NCI-H1930 (cell line): Measurements from ENCODE around the gene ARRB1.

Experiments used
- DNase-seq, 2 experiments: peaks; one replicate each; lab custom pipeline; 2025; lab: John Stamatoyannopoulos, UW

The ARRB1 gene

DNA sequence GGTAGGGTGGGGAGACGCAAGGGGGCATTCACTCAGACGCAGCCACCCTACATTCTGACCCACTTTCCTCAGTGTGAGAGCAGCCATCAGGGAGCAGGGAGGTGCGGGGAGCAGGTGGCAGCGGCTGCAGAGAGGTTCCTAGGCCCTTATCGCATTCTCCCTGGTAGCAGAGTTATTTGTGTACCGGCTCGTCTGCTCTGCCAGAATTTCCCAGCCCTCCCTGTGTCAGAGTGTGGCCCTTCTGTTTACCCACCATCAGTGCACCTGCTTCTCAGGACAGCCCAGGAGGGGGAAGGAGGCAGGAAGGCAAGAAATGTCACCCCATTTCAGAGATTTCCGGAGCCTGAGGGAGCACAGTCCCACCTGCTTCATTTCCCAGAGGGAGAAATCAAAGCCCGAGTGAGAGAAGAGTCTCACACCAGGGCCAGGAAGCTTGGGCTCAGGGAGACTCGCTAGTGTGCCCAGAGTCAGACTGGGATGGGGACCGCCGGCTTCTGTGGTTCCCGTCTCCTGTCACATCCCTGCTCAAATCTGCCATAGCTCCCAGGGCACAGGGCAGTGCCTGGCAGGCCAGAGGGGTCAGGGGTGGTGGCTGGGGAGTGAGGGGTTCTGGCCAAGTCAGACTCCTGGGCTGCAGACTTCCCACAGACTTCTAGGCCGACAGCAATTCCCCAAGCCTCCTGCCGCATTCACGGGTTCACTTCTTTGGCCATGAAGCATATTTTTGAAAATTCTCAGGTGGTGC, 49.7 kb downstream of the ARRB1 start:
- no peak for DNase-seq

DNA sequence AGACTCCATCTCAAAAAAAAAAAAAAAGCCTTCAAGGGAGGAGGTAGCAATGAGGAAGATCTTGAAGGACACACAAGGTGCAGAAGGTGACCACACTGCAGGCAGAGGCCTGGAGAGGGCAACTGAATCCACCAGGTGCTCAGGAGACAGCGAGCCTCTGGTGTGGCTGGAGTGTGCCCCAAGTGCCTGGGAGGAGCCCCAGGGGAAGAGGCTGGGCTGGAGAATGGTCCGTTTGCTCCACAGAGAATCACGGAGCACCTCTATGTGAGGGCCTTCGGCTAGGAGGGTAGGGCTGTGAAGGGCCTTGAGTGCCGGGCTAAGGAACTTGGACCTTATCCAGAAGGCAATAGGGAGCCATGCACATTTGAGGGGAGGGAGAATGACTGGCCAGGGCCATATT, 50.3 kb downstream of the ARRB1 start:
- no peak for DNase-seq

DNA sequence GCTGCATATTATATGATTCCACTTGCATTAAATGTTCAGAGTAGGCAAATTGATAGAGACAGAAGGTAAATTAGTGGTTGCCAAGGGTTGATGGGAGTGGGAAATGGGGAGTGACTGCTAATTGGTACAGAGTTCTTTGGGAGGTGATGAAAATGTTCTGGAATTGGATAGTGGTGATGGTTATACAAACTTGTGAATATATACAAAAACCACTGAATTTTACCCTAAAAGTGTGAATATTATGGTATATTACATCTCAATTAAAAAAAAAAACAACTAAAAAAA, 52.5 kb downstream of the ARRB1 start:
- no peak for DNase-seq

DNA sequence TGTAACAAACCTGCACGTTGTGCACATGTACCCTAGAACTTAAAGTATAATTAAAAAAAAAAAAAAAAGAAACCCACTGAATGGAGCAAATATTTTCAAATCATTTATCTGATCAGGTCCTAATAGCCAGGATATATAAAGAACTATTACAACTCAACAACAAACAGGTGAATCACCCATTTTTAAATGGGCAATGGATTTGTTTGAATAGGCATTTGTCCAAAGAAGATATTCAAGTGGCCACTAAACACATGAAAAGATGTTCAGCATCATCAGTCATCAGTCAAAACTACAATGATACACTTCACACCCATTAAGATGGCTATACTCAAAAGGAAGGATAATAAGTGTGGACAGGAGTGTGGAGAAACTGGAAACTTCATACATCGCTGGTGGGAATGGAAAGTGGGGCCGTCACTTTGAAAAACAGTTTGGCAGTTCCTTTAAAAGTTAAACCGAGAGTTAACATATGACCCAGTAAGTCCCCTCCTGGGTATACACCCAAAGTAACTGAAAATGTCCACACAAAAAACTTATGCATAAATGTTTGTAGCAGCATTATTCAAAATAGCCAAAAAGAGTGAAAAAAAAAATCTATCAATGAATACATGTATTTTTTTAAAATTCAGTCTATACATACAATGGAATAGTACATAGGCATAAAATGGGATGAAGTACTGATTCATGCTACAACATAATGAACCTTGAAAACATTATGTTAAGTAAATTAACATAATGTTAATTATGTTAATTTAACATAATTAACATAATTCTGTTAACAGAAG, 53.1 kb downstream of the ARRB1 start:
- no peak for DNase-seq

DNA sequence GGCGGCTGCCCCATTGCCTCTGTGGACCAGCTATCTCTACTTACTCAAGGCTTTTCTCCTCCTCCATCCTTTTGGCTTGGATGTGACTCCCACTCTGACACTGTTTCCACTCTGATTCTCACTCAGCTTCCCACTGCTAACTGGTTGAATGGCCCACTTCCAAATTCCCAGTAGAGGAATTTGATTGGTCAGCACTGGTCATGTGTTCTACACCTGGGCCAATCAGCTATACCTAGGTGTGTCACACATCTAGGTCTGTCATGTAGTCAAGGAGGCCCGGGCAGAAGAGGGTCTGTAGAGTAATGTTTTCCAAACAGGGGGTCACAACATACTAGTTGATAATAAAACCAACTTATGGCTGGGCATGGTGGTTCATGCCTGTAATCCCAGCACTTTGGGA, 57.6 kb downstream of the ARRB1 start:
- no peak for DNase-seq

DNA sequence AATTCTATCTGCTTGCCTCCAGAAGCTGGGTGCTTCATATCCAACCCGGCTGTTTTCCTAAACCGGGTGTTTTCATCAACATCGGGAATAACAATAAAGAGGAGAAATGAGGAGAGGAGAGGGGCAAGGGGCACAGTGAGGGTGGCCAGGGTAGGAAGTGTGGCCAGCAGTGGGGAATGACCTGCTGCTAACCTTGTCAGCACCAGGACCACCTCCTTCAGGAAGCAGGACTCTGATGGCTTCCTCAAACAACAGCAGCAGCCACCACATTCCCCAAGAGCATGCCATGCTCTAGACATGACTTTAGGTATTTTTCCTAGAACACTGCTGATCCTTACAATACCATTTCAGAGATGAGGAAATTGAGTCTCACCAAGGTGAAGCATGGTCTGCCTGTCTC, 58.5 kb downstream of the ARRB1 start:
- no peak for DNase-seq

DNA sequence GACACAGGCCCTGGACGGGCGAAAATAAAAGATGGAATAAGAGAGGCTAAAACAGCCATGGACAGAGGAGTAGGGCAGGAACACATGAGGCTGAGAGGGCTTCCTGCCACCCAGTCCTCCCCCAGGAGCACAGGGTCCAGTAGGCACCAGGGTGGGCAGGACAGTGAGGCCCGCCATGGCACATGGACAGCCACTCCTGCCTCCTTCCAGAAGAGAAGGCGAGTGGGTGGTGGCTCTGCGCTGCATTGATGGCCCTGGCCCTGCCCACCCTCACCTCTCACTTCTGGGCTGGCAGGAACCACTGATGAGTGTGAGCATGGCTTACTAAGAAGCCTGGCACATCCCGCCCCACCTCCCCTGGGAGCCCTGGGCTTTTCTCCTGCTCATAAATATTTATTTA, 59.7 kb downstream of the ARRB1 start:
- DNase-seq = no peak

DNA sequence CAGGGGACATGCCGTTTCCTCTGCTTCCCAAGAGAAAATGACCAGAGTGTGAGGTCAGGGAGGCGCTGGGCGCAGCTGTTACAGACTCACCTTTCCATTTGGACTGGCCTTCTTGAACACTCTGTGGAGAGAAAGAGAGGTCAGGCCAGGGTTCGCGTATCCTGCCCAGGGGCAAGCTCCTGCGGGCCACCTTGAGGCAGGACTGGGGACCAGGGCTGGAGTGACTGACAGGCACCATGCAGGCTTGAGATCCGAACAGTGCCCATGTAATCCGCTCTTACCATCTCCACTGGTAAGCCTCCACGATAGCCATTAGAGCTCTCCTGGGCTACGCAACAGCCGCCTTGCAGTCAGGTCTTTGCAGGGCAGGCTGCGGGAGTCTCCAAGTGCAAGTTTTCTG, 61.5 kb downstream of the ARRB1 start:
- no peak for DNase-seq

DNA sequence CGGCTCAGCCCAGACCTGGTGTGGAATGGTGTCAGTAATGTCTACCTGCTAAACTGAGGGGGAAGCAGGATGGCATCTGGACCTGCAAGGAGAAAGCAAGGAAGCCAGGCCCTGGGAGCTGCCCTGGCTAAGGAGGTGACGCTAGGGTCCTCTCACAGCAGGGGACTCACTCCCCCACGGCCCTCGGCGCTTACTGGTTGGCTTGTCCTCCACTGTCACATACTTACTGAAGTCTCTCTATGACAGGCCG, 62.0 kb downstream of the ARRB1 start:
- DNase-seq = no peak

DNA sequence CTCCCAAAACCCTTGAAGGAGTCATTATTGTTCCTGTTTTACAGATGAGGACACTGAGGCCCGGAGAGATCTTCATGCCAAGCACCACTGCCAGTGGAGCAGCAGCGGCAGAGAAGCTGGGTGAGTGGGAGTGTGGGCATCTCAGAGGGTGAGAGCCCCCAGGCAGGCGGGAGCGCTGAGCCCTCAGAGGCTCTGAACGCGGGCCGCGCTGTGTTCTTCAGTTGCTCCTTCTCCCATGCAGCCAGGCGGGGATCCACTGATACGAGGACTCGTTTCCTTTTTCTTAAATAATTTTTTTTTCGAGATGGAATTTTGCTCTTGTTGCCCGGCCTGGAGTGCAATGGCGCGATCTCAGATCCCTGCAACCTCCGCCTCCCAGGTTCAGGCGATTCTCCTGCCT, 63.9 kb downstream of the ARRB1 start:
- no peak for DNase-seq

DNA sequence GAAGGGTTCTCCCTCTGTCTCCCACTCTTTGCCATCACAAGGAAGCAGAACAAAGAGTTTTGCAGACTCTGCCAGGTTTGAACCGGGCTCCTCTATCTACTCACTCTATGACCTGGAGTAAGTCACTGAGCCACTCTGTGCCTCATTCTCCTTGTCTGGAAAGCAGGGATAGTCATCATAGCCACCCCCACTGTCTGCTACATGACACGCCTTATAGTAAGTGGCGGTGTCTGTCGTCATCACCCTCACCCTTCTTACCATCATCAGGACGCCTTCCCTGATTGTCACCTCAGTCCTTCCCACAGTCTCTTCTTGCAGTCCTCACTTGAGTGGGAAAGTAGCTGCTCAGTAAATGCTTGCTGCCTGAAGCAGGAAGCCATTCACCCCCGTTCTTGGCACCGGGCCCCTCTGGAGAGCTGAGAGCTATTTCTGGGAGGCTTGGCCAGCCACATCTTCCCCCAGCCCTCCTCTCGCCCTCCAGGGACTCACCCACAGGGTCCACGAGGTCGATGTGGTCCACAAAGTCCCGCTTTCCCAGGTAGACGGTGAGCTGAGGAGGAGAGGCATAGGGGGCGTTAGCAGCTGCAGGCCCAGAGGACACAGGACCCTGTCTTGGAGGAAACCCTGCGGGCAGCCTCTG, 64.5 kb downstream of the ARRB1 start:
- DNase-seq = no peak

DNA sequence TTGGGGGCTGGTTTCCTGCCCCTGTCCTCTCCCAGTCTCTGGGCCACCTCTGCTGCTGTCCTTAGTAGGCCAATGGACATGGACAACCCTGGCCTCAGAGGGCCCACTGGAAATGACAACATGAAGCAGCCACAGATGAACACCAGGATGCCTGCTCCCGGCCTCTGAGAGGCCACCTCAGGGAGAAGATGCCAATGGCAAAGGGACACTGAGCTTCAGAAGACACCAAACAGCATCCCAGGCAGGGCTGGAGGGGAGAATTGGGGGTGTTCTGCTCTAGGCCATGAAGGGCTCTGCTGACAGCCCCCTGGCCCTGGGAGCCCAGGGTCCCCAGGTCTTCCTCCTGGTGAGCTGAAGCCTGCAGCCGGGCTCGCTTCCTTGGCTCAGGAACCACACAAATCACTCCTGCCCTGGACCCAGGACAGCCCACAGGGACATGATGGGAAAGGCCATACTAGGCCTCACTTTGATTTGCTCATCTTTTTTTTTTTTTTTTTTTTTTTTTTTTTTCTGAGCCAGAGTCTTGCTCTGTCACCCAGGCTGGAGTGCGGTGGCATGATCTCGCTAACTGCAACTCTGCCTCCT, 65.6 kb downstream of the ARRB1 start:
- DNase-seq = no peak

DNA sequence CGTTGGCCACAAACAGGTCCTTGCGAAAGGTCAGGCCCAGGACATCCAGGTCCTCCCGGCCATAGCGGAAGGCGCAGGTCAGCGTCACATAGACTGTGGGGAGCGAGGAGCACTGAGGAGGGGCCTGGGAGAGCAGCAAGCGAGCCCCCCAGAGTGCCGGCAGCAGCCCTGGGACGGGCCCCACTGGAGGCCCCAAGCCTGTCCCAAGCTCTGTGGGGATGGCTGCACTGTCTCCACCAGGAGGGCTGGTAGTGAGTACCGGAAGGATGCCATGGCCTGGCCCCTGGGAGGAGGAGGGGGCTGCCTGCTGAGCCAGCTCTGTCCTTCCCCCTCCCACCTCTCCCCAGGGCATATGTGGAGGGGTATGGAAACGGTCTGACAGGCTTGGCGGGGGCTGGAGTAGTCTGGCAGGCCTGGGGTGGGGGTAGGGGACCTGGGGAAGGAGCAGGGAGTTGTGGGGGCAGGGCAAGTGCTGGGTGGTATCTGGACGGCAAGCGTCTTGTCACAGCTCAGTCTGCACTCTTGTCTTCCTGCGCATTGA, 68.0 kb downstream of the ARRB1 start:
- no peak for DNase-seq

DNA sequence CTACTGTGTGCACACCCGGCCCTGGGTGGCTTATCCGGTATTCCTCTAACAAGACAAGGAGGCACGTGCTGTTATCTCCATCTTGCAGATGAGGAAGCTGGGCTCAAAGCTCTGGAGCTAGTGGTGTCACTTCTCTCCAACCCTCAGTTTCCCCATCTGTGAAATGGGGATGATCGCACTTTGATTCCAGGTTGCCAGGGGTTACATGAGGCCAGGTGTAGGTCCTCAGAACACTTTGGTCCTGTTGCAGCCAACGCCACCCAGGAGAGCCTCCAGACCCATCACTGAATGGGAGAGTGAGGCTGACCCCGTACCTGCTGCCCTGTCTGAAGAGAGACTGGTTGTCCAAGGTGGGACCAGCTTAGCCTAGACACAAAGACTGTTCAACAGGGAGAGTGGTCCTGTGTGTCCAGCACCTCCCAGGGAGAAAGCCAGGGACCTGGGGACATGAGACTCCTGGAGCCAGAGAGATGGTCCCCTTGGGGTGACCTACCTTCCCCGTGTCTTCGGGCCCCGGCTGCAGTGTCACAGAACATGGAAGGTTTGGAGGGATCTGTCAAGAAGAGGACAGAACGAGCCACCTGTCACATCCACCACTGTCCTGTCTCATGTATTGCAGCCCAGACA, 69.9 kb downstream of the ARRB1 start:
- no peak for DNase-seq

DNA sequence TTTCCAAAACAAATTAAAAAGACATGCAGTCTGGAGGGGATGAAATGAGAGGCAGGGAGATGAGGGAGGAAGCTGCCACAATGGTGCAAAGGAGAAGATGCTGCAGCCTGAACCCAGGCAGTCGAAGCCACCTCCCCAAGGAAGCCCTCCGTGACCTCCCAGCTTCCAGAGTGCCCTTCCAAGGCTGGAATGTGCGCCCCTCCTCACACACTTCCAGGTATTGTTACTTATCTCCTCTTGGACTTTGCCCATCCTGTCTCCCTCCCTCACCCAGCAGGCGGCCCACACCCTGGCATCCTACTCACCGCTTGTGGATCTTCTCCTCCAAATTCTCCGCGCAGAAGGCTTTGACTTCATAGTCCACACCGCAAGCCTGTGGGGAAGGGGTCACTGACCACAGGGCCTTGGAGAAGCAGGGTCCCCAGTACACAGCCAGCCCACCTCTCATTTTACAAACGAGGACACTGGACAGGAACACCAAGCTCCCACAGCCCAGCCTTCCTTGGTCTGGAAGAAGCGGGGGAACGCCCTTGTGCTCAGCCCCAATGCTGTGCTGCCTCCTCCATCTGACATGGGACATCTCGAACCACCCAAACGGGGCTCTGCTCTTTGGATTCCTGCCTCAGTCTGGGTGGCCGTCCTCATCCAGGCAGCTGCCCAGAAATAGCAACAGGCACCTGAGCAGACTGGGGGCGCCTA, 70.5 kb downstream of the ARRB1 start:
- DNase-seq = no peak

DNA sequence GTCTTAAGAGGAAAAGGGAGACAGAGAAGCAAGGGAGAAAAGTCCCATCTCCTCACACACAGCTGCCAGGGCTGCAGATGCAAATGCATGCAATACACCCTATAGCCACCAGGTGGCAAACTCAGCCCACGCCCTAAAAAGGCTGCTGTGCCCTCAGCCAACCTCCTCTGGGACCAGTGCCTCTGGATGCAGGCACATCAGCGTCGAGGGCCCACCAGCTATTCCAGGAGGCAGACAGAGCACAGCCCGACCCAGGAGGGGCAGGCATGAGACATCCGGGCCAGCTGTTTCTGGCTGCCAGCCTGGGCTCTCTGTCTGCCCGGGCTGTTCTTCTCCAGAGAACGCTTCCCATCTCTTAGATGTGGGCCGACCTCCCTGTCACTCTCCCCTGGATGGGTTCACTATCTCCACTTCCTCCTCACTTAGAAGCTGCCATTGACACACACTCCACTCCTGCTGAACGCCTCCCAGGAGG, 71.2 kb downstream of the ARRB1 start:
- DNase-seq = peak; percentile 18 to 45

DNA sequence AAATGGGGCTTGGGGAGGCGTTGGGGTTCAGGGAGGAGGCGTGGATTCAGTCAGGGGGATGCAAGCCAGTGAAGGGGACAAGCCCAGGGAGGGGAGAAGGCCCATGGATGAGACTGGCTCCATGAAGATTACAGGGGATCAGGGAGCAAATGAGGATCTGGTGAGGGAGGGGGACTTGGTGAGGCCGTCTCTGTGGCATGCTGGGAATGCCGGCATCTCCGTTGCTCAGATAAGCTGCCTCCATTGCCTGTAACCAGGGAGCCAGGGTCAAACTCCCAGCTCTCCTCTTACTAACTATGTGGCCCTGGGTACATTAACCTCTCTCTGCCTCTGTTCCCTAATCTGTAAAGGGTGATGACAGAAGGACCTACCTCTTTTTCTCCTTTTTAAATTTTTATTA, 72.2 kb downstream of the ARRB1 start:
- no peak for DNase-seq

DNA sequence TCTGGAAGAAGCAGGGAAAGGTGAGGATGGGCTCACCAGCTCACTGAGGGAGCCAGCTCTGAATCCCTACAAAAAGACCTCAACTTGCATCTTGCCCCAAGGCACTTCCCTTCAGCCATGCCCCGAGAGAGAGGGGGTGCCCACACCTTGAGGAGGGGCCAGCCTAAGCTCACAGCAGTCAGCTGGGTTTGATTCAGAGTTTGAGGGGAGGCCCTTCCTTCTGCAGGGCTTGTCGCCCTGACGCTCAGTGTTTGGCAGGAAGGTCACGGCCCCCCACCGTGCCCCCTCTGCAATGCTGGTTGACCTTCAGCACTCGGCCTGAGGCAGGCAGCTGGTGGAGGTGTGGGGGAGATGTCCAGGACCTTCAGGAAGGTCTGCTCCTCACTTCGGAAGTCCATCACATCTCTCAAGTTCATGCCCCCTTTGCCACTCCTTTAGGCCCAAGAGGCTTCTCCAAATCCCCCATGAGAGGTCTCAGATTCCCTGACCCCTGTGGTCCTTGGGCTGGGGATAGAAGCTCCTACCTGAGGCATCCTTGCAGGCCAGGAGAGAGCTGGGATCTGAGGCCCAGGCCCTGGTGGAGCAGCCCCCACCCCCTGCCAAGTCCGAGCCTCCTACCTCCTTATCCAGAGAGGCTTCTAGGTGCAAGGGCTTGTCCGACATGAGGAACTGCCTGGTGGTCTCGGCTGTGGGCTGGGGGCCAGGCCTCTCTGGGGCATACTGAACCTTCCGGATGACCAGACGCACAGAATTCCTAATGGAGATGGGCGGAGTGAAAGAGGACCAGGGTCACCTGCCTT, 73.3 kb downstream of the ARRB1 start:
- DNase-seq = no peak

DNA sequence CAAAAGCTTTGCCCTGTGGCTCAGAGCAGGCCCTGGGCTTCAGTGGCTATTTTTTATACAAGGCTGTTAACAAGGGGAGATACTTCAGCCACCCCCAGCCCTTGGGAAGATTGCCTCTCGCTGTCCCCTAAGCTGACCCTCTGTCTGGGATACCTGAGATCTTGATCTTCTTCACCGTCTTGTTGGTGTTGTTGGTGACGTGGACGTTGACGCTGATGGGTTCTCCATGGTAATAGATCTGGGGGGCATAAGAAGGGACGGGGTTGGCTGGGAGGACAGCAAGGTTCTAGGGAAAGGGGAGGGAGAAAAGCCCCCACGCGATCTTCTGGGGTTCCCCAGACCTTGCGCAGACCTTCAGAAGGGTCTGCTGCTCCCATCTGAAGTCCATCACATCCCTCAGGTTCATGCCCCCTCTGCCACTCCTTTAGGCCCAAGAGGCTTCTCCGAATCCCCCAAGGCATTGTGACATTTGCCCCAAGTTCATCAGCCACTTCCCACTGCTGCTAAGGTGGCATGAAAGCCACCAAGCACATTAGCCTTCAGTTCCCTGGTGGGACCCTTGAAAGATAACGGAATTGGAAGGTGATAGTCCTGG, 74.2 kb downstream of the ARRB1 start:
- no peak for DNase-seq

DNA sequence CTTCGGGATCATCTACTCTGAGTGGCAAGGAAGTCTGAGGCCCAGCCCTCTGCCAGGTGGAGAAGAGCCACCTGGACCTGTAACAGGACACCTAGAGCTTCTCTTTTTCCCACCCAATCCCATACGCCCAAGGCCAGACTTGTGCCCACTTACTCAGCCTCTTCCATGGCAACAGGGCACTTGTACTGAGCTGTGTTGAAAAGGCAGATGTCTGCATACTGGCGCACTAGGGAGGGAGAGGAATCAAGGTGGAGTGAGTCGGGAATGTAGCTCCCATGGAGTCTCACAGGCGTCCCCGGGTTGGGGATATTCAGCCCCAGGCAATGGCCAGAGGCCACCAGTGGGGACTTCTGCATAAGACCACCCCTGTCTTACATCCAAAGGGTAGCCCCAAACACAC, 74.8 kb downstream of the ARRB1 start:
- DNase-seq = peak; percentile 9 to 16

DNA sequence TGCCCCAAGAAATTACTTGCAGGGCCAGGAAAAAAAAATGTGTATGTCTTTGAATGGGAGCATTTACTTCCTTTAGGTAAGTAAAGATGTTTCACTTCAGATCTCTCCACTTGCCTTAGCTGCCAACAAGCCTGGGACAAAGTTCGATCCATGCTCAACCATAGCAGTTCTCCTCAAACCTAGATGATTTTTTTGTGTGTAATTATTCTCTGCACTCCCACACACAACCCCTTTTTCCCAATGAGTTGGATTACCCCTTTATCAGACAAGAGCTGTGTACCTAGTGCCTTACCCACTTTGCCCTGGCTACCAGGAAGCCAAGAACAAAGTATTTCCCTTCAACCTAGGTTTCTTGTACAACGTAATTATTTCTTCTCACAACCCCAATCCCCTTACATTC, 75.3 kb downstream of the ARRB1 start:
- no peak for DNase-seq
